Skin epidermis (tissue), 12 donors: Measurements from ENCODE around the gene GDPD4.

Experiments
- H3K27ac ChIP-seq, 21 experiments: fragments of 200-600 bp; sonication (generic) in 11 of 21; one replicate each; pipeline ENCODE4 v1.5.0; 2020; ENCODE audit warnings: mild to moderate bottlenecking in 3 of 21, inconsistent platforms in 2 of 21, moderate library complexity in 2 of 21
- H3K4me3 ChIP-seq, 7 experiments: fragments of 200-600 bp; sonication (generic) in 2 of 7; one replicate each; pipeline ENCODE4 v1.5.0; 2020; ENCODE audit warnings: inconsistent platforms in 2 of 7, mild to moderate bottlenecking in 2 of 7, moderate library complexity in 1 of 7

Gene GDPD4

DNA sequence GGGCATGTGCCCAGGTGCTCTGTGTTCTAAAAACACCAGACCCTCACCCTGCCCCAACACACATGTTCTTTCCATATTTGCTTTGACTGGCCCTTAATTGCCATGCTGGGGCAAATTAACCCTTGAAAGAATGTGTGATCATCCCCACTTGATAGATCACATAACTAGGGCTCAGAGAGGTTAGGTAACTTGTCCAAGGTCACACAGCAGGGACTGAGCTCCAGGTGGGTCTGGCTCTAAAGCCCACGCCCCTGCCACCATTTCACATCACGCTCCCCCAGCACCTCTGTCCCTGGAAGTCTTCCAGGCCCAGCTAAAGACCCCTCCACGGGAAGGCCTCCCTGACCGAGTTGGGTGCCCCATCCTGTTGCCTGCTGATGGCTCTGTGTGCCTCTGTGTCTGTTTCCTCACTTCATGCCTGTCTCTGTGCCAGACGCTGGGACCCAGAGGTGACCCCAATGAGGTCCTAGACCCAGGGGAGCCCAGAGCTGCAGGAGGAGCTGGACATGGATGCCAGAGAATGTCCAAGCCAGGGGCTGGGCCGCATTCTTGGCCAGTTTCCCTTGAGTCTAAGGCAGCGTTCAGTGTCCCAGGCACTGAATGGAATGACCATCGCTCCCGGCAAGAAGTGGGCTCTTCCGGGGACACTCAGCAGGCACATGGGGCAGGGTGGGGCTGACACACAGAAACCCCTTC is 93.7 kb downstream of the GDPD4 start:
- Histone ChIP-seq H3K4me3 (no peak overlapping the region), H3K27ac (no peak overlapping the region)

DNA sequence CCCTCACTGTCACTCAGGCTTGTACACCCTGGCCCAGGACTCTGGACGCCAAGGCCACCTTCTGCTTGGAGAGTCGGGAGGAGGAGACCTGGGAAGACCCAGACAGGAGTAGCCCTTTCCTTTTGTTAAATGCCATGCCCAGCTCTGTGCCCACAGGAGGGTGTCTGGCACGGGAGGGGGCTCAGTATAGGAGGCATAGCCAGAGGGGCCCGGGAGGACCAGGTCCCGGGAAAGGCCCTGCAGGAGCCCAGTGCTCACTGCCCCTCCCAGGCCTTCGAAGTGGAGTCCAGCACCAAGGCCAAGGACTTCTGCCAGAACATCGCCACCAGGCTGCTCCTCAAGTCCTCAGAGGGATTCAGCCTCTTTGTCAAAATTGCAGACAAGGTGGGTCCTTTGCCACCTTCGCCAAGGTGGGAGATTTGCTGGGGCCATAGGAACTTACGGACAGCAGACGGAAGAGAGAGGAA is 94.4 kb downstream of the GDPD4 start:
- Histone ChIP-seq H3K27ac (no peak overlapping the region), H3K4me3 (no peak overlapping the region)

DNA sequence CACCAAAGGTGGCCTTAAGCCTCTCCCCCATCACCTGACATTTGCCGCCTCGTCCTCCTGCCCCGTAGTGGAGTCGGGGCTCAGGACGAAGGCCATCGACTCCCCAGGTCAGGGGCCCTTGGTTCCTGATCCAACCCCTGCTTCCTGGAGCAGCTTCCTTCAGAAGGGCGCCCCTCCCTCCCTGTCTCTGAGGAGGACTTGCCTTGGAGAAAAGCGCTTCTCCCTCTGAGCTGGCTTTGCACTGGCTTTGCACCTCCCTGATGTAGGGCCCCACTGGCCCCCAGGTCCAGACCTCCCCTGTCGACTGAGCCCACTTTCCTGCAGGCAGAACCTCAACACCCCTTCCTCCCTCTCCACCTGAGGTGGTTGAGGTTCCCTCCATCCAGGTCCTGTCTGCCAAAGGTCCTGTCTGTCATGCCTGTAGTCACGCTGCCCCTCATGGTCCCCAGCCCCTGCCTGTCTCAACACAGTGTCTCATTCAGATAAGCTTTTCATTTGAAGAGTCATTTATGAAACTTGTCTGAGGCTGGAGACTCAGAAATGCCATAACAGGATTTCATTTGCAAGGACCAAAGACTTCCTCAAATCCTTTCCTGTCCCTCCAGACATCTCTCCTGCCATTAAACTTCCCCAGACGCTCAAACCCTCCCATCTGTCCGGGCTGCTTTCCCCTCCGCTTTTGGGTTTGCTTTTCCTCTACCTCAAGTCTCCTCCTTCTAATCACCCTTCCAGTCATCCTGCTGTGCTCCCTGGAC is 95.0 kb downstream of the GDPD4 start:
- H3K4me3 ChIP-seq: no peak overlapping the region
- no peak overlapping the region for H3K27ac ChIP-seq

GRCh38 chr11:77205467-77206263 is 95.8 kb downstream of the GDPD4 start:
- H3K27ac ChIP-seq: no peak overlapping the region
- no peak overlapping the region for H3K4me3 ChIP-seq

DNA sequence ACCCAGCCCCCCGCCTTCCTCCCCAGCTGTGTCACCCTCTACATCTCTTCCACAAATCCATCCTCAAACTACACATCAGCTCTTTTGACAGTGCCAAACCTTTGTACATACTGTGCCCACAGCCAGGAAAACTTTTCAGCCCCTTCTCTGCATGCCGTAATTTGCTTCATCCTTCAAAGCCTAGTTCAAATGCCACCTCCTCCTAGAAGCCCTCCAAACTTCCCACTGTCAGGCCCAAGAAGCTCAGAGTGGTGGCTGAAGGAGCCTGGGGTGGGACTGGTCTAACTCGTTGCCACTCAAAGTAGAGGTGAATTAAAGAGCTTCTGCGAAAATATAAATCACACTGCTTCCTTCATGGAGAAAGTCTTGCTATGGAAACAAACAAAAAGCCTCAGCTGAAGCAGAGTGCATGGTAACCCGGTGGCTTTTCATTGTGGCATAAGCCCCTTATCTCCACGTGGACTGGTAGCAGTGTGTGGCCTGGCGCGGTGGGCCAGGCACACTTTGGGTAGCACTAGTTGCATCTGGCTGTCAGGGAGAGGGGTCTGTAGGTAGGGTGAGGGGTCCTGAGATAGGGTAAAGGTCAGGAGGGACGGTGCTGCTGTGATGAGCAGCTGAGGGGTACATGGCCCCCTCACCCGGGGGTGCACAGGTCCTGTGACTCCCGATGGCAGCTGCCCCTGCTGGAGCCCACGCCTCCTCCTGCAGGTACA is 96.6 kb downstream of the GDPD4 start:
- H3K4me3 ChIP-seq: no peak overlapping the region
- H3K27ac ChIP-seq: no peak overlapping the region

GRCh38 chr11:77203901-77204753 is 97.4 kb downstream of the GDPD4 start:
- no peak overlapping the region for H3K4me3 ChIP-seq
- no peak overlapping the region for H3K27ac ChIP-seq

DNA sequence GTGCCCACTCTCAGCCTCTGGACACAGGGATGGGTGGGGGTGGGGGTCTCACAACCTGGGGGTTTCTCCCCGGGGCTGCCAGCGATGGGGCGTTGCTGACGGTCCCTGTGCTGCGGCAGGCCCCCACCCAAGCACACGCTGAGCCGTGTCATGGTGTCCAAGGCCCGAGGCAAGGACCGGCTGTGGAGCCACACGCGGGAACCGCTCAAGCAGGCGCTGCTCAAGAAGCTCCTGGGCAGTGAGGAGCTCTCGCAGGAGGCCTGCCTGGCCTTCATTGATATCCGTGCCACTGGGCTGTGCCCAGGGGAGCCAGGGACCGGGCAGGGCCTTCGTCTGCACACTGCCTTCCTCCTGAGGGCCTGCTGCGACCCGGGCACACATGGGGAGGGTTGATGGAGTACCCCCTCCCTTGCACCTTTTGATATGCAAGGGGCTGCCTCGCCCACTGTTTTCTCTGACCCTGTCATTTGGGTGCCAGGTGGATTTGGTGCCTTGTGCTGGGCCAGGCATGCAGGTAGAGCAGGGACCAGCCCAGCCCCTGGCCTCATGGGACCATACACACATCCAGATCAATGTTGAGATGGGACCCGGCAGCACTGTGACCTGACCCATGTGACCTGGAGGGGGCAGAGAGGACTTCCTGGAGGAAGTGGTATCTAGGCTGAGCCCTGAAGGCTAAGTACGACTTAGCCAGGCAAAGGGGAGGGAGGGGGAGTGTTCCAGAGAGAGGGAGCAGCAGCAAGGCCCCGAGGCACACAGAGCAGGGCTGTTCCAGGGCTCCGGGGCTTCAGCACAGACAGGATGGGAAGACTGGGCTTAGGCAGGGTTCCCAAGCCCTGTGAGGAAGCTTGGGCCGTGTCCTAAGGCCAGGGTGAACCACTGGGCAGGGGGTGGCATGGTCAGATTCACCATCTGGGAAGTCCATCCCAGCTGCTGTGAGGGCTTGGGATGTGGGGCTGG is 98.3 kb downstream of the GDPD4 start:
- Histone ChIP-seq H3K4me3 (no peak overlapping the region), H3K27ac (no peak overlapping the region)

- no peak overlapping the region for H3K4me3 ChIP-seq
- no peak overlapping the region for H3K27ac ChIP-seq
Observed at GRCh38 chr11:77201991-77202841, 99.3 kb downstream of the GDPD4 start.

GRCh38 chr11:77201370-77201769 is 100.1 kb downstream of the GDPD4 start:
- Histone ChIP-seq H3K27ac (no peak overlapping the region), H3K4me3 (no peak overlapping the region)

DNA sequence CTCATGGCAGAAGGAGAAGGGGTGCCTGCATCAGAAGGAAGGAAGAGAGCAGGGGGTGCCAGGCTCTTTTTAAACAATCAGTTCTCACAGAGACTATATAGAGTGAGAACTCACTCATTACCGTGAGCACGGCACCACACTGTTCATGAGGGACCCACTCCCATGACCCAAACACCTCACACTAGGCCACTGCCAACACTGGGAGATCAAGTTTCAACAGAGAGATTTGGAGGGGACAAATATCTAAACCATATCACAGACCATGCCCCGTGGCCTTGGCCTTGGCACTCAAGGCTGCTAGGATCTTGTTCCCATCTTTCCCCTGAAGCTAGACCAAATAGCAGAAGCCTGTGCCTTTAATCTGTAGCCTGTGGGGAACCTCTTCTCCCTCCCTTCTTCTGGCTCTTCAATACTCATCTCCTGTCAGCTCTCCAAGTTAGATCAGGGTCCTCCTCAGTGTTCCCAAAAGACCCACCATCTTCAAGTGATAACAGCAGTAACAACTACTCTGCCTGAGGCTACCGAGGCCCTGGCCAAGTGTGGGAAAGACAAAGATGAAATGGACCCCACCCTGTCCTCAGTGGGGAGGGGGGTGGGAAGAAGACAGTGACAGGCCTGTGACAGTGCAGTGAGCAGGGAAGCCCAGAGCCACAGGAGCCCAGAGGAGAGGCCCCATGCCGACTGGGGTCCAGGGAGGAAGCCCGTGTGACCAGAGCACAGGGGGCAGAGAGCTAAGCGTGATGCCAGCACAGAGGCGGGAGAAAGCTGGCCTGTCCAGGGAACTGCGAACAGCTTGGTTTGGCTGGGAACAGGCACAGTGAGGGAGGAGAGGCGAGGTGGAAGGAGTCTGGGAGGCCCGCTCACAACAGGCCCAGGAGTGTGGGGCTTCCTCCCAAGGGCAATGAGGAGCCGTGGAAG is 100.9 kb downstream of the GDPD4 start:
- no peak overlapping the region for H3K4me3 ChIP-seq
- H3K27ac ChIP-seq: no peak overlapping the region

GRCh38 chr11:77199137-77199745 is 102.2 kb downstream of the GDPD4 start:
- no peak overlapping the region for H3K27ac ChIP-seq
- no peak overlapping the region for H3K4me3 ChIP-seq

DNA sequence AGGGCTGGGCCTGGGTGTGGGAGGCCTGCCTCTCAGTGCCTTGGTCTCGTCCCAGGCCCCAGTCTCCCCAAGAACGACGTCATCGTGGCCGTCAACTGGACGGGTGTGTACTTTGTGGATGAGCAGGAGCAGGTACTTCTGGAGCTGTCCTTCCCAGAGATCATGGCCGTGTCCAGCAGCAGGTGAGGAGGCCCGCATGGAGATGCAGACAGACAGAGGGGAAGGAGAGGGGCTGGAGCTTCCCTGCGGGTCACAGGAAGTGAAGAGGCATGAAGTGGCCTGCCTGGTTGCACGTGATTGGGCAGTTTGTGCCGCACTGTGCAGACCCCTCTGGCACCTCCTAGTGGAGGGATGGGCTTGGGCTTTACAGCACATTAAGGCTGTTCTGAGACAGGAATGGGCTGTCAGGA is 103.0 kb downstream of the GDPD4 start:
- no peak overlapping the region for H3K27ac ChIP-seq
- H3K4me3 ChIP-seq: no peak overlapping the region

GRCh38 chr11:77197626-77198320 is 103.7 kb downstream of the GDPD4 start:
- Histone ChIP-seq H3K27ac (no peak overlapping the region), H3K4me3 (no peak overlapping the region)

- Histone ChIP-seq H3K27ac (no peak overlapping the region), H3K4me3 (no peak overlapping the region)
Observed at GRCh38 chr11:77196961-77197360, 104.5 kb downstream of the GDPD4 start.
